GM12878 (cell line): ENCODE data around the gene PPP1CC. TPM values are rescaled to one million over a fixed set of nuclear protein-coding genes. Genes with fewer than 3 reads are reported as not detected.

ENCODE experiments used
- ATAC-seq: fragments of 200-7000 bp; cut with Tn5 transposase; 3 replicates; pipeline ENCODE4 v1.9.1; 2020; ENCODE audit warnings: mild to moderate bottlenecking, moderate library complexity
- BruUV-seq: library from RNA; stranded (reverse); fragments of 400-500 nt; replicated peaks from 2 replicates; lab custom pipeline; 2021; lab: Mats Ljungman, UMichigan
- CTCF ChIA-PET: fragments of 300-600 bp; sonication (Branson Sonifier 250); formaldehyde crosslinking; extraction: SDS; loops from one replicate; lab custom pipeline; 2021; ENCODE audit warnings: inconsistent platforms; lab: Yijun Ruan, JAX
- POLR2A ChIA-PET: fragments of 350-600 bp; formaldehyde crosslinking; extraction: SDS; loops from one replicate; lab custom pipeline; 2021; ENCODE audit warnings: inconsistent platforms; lab: Charles Lee
- RAD21 ChIA-PET: fragments of 300-600 bp; sonication (Branson Sonifier 250); formaldehyde crosslinking; loops from one replicate; lab custom pipeline; 2023; ENCODE audit warnings: antibody characterized with exemption; ENCODE audit not compliant: unreplicated experiment; lab: Charles Lee
- SMC1A ChIA-PET: fragments of 300-600 bp; sonication (Branson Sonifier 250); formaldehyde crosslinking; loops from one replicate; lab custom pipeline; 2023; ENCODE audit not compliant: unreplicated experiment, uncharacterized antibody; lab: Charles Lee
- DNase-seq: peaks from one replicate; pipeline ENCODE4 v3.0.0-alpha.2; 2011; ENCODE audit warnings: low read depth, low spot score
- FAIRE-seq: peaks from 3 replicates; lab custom pipeline; 2011; peaks lifted over from hg19 to GRCh38; lab: Jason Lieb, UNC
- H2AFZ ChIP-seq: 2 replicates; pipeline ENCODE4 v1.6.0; 2011; ENCODE audit warnings: low read depth, low read length, control low read depth; ENCODE audit not compliant: control insufficient read depth
- H3K27ac ChIP-seq: 2 replicates; pipeline ENCODE4 v1.5.1; 2011; ENCODE audit warnings: control low read depth; ENCODE audit not compliant: control insufficient read depth, insufficient read depth
- H3K27me3 ChIP-seq, 2 experiments: replicated peaks in 1 of 2; 2 replicates each; pipeline versions ENCODE4 v1.6.0 to v1.6.1; 2011; ENCODE audit warnings: low read length in 1 of 2; ENCODE audit not compliant: control insufficient read depth in 2 of 2, insufficient read depth in 2 of 2
- H3K36me3 ChIP-seq, 2 experiments: 2 replicates each; pipeline ENCODE4 v1.5.1; 2011; ENCODE audit warnings: low read length in 1 of 2; ENCODE audit not compliant: control insufficient read depth in 2 of 2, insufficient read depth in 2 of 2
- H3K4me1 ChIP-seq: 2 replicates; pipeline ENCODE4 v1.6.1; 2011; ENCODE audit warnings: mild to moderate bottlenecking, low read length, moderate library complexity, mixed read lengths; ENCODE audit not compliant: control insufficient read depth, insufficient read depth
- H3K4me2 ChIP-seq: 2 replicates; pipeline ENCODE4 v1.6.0; 2011; ENCODE audit warnings: control low read depth; ENCODE audit not compliant: control insufficient read depth, insufficient read depth
- H3K4me3 ChIP-seq: fragments of 200-600 bp; sonication (generic); 2 replicates; pipeline ENCODE4 v1.5.1; 2016
- H3K79me2 ChIP-seq: 2 replicates; pipeline ENCODE4 v1.6.0; 2011; ENCODE audit warnings: low read length; ENCODE audit not compliant: control insufficient read depth, insufficient read depth
- H3K9ac ChIP-seq: 2 replicates; pipeline ENCODE4 v1.8.0; 2011; ENCODE audit warnings: low read length, control low read depth, mixed read lengths; ENCODE audit not compliant: control insufficient read depth, insufficient read depth
- H3K9me3 ChIP-seq: replicated peaks from 3 replicates; pipeline ENCODE4 v1.5.1; 2011; ENCODE audit warnings: mild to moderate bottlenecking, low read length; ENCODE audit not compliant: control insufficient read depth, insufficient read depth
- H4K20me1 ChIP-seq: 2 replicates; pipeline ENCODE4 v1.6.0; 2011; ENCODE audit not compliant: control insufficient read depth, insufficient read depth
- HCFC1 ChIP-seq: fragments of 150-350 bp; IDR thresholded peaks from 2 replicates; pipeline ENCODE4 v1.6.1; 2014; ENCODE audit warnings: low read length
- KAT2A ChIP-seq: conservative IDR thresholded peaks from 2 replicates; pipeline ENCODE4 v1.6.1; 2011; ENCODE audit warnings: low read depth, low read length; ENCODE audit not compliant: control insufficient read depth
- NFIC ChIP-seq: IDR thresholded peaks from 2 replicates; pipeline ENCODE4 v1.6.1; 2012; ENCODE audit warnings: low read depth, mild to moderate bottlenecking, inconsistent platforms, low read length, moderate library complexity
- ZNF217 ChIP-seq: fragments of 450-650 bp; IDR thresholded peaks from 2 replicates; pipeline ENCODE4 v1.6.1; 2017; ENCODE audit warnings: antibody characterized with exemption, mild to moderate bottlenecking
- ZNF384 ChIP-seq: IDR thresholded peaks from 2 replicates; pipeline ENCODE4 v1.6.1; 2012; ENCODE audit warnings: low read depth, mild to moderate bottlenecking, low read length, improper control_type of control experiment, borderline replicate concordance
- WGBS: methylation state at CpG from one replicate; pipeline ENCODE4 v1.1.6; 2016; ENCODE audit warnings: low lambda C conversion rate; ENCODE audit not compliant: insufficient replicate concordance, insufficient coverage; ENCODE audit errors: missing lambda C conversion rate; 5-methylcytosine and 5-hydroxymethylcytosine counted together
- in situ Hi-C: fragments of 300-500 bp; cut with MboI; formaldehyde crosslinking; loops from 9 replicates; pipeline ENCODE4 v1.14.3; 2018; ENCODE audit warnings: mixed read lengths
- intact Hi-C: fragments of 100-400 bp; cut with micrococcal nuclease; formaldehyde crosslinking; loops from one replicate; pipeline ENCODE4 v1.14.2; 2022; ENCODE audit not compliant: unreplicated experiment
- polyA plus RNA-seq, 11 experiments: library from polyadenylated mRNA; depleted of rRNA in 4 of 11; unstranded in 6 of 11; stranded (reverse) in 5 of 11; fragments of >200 nt; fragmentation: Nextera tagmentation in 4 of 11; fragmentation: Illumina TruSeq in 1 of 11; extraction: Ambion mirVana in 4 of 11; extraction: Trizol in 1 of 11; gene quantifications; 1 replicate in 1 of 11; 2 replicates in 10 of 11; pipeline versions ENCODE4 v1.2.1 to v1.2.3, GENCODE V29; 2011 to 2016; ENCODE audit warnings: inconsistent platforms in 2 of 11, missing spikeins in 2 of 11, low read depth in 1 of 11
- total RNA-seq, 4 experiments: library from RNA; depleted of rRNA in 3 of 4; stranded (reverse); fragments of >200 nt in 3 of 4; fragmentation: Illumina TruSeq in 1 of 4; extraction: Trizol in 1 of 4; gene quantifications; 2 replicates each; pipeline versions ENCODE4 v1.2.1 to v1.2.3, GENCODE V29; 2013 to 2021
- TF ChIP-seq, protein P1 (sequence below): IDR thresholded peaks from 2 replicates; pipeline ENCODE4 v1.6.1; 2012; ENCODE audit warnings: mild to moderate bottlenecking, low read depth, low read length
- TF ChIP-seq, protein P2 (sequence below): fragments of 450-650 bp; IDR thresholded peaks from 2 replicates; pipeline ENCODE4 v1.6.1; 2014; ENCODE audit warnings: mild to moderate bottlenecking
- TF ChIP-seq, protein P3 (sequence below): fragments of 450-650 bp; IDR thresholded peaks from 2 replicates; pipeline ENCODE4 v1.6.1; 2016; ENCODE audit warnings: mild to moderate bottlenecking

PPP1CC gene
- total and polyA plus RNA-seq, 10 of the 15 experiments (the other 5 are each of a cell fraction or from before 2014, with no cell fraction given): 64.4 to 279 (median 157) TPM

DNA sequence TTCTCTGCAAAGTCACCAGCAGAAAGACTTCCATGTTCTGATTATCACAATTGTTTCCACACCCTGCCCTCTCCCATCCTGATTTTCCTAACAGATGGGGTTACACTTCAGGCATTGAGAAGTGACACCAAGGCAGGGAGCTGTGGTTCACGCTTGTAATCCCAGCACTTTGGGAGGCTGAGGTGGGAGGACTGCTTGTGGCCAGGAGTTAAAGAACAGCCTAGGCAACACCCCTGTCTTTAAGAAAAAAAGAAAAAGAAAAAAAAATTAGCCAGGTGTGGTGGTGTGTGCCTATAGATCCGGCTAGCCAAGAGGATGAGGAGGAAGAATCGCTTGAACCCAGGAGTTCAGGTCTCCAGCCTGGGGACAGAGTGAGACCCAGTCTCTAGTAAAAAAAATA lies 5.2 kb downstream of the PPP1CC start:
- H3K27ac ChIP-seq: no peak overlapping the region
- H3K4me3 ChIP-seq: peak overlapping the region; percentile 63; the same call in 1 of the 2 replicates
- H3K4me2 ChIP-seq: peak overlapping the region; percentile 91; the same call in 1 of the 2 replicates
- H3K9ac ChIP-seq: no peak overlapping the region
- H3K27me3 ChIP-seq: no peaks in the 10 kb centered on the region
- ATAC-seq (no peak; the same call in 2 of the 3 replicates), FAIRE-seq (no peak)
- no peaks in the 10 kb centered on the region for H3K9me3 ChIP-seq
- WGBS: 31% methylated on average over 3 of the region's 3 CpGs
- peaks cover under 1 to 1% of the 10 kb centered on the region in 2 experiments; a peak in 1 of 4 replicates for H3K36me3 ChIP-seq
- no peak overlapping the region for H2AFZ ChIP-seq
- H4K20me1 ChIP-seq: peaks cover 14% of the 10 kb centered on the region
- POLR2A ChIA-PET: interaction anchor here (0.7 to 1.6 kb wide), 4 partner anchors 20 to 247 kb away, joined by 3 to 5 read pairs (median 4); no protein-coding TSS in a partner anchor
- SMC1A ChIA-PET: interaction anchor here (0.8 to 6.3 kb wide), 7 partner anchors 8 to 269 kb away, joined by 3 to 55 read pairs (median 4); partner anchors contain the start of gene FAM216A
- TF ChIP-seq, protein P1, sequence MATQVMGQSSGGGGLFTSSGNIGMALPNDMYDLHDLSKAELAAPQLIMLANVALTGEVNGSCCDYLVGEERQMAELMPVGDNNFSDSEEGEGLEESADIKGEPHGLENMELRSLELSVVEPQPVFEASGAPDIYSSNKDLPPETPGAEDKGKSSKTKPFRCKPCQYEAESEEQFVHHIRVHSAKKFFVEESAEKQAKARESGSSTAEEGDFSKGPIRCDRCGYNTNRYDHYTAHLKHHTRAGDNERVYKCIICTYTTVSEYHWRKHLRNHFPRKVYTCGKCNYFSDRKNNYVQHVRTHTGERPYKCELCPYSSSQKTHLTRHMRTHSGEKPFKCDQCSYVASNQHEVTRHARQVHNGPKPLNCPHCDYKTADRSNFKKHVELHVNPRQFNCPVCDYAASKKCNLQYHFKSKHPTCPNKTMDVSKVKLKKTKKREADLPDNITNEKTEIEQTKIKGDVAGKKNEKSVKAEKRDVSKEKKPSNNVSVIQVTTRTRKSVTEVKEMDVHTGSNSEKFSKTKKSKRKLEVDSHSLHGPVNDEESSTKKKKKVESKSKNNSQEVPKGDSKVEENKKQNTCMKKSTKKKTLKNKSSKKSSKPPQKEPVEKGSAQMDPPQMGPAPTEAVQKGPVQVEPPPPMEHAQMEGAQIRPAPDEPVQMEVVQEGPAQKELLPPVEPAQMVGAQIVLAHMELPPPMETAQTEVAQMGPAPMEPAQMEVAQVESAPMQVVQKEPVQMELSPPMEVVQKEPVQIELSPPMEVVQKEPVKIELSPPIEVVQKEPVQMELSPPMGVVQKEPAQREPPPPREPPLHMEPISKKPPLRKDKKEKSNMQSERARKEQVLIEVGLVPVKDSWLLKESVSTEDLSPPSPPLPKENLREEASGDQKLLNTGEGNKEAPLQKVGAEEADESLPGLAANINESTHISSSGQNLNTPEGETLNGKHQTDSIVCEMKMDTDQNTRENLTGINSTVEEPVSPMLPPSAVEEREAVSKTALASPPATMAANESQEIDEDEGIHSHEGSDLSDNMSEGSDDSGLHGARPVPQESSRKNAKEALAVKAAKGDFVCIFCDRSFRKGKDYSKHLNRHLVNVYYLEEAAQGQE: no peak
- no peak for TF ChIP-seq HCFC1
- no peak for TF ChIP-seq ZNF217
- no peak for TF ChIP-seq NFIC
- TF ChIP-seq, protein P2, sequence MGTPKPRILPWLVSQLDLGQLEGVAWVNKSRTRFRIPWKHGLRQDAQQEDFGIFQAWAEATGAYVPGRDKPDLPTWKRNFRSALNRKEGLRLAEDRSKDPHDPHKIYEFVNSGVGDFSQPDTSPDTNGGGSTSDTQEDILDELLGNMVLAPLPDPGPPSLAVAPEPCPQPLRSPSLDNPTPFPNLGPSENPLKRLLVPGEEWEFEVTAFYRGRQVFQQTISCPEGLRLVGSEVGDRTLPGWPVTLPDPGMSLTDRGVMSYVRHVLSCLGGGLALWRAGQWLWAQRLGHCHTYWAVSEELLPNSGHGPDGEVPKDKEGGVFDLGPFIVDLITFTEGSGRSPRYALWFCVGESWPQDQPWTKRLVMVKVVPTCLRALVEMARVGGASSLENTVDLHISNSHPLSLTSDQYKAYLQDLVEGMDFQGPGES: no peak
- TF ChIP-seq, protein P3, sequence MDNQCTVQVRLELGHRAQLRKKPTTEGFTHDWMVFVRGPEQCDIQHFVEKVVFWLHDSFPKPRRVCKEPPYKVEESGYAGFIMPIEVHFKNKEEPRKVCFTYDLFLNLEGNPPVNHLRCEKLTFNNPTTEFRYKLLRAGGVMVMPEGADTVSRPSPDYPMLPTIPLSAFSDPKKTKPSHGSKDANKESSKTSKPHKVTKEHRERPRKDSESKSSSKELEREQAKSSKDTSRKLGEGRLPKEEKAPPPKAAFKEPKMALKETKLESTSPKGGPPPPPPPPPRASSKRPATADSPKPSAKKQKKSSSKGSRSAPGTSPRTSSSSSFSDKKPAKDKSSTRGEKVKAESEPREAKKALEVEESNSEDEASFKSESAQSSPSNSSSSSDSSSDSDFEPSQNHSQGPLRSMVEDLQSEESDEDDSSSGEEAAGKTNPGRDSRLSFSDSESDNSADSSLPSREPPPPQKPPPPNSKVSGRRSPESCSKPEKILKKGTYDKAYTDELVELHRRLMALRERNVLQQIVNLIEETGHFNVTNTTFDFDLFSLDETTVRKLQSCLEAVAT: 0 out of 2 replicates have a peak, but pooled peaks have one; percentile 1
- 0 out of 2 replicates have a peak, but pooled peaks have one; percentile 42 for TF ChIP-seq ZNF384
- no peak for TF ChIP-seq KAT2A
- TF ChIP-seq, all 136 proteins: peak for 2
- intact Hi-C loops: no loop called here
- CTCF ChIA-PET: no interaction called here
- BruUV-seq: no TSS peak
- in situ Hi-C loops: no loop called here
- RAD21 ChIA-PET: interaction anchor here (1.1 to 3.0 kb wide), 3 partner anchors 10 to 132 kb away, joined by 4 to 8 read pairs (median 6); no protein-coding TSS in a partner anchor
- H3K79me2 ChIP-seq: peaks cover 97% of the 10 kb centered on the region
- no peak for DNase-seq
- H3K4me1 ChIP-seq: peaks cover 9% of the 10 kb centered on the region; the same call in 1 of the 2 replicates
